Ovary (tissue), 9 donors: ENCODE data around the gene HECW1. TPM values are rescaled to one million over a fixed set of nuclear protein-coding genes. Genes with fewer than 3 reads are reported as not detected.

Source experiments
- DNase-seq, 5 donors: peaks; one replicate each; pipeline ENCODE4 v3.0.0-alpha.2; 2019 to 2020
- H3K27ac ChIP-seq, 2 donors: fragments of 200-600 bp; one replicate each; pipeline versions ENCODE4 v1.5.1 to v1.8.0; 2019 to 2022
- H3K27me3 ChIP-seq: fragments of 200-600 bp; one replicate; pipeline ENCODE4 v1.8.0; 2022
- H3K36me3 ChIP-seq: fragments of 200-600 bp; sonication (generic); one replicate; pipeline ENCODE4 v1.5.1; 2019
- H3K4me1 ChIP-seq: one replicate; pipeline ENCODE4 v1.8.1; 2013; ENCODE audit warnings: mild to moderate bottlenecking, moderate library complexity; ENCODE audit not compliant: insufficient read depth
- H3K4me3 ChIP-seq: fragments of 200-600 bp; sonication (generic); one replicate; pipeline ENCODE4 v1.5.1; 2017
- H3K9me3 ChIP-seq, 2 donors: fragments of 200-600 bp in 1 of 2; sonication (generic) in 1 of 2; one replicate each; pipeline versions ENCODE4 v1.5.1 to v1.8.1; 2013 to 2019; ENCODE audit warnings: mild to moderate bottlenecking in 1 of 2, moderate library complexity in 1 of 2
- CTCF ChIP-seq, 3 donors: fragments of 450-650 bp in 2 of 3; fragments of 200-600 bp in 1 of 3; IDR thresholded peaks; one replicate each; pipeline versions ENCODE4 v1.5.1 to v1.8.0; 2016 to 2022; ENCODE audit warnings: antibody characterized with exemption in 3 of 3, mild to moderate bottlenecking in 1 of 3
- EP300 ChIP-seq: sonication (generic); formaldehyde crosslinking; IDR thresholded peaks from one replicate; pipeline ENCODE4 v1.6.1; 2017; ENCODE audit warnings: antibody characterized with exemption
- POLR2A ChIP-seq: fragments of 450-650 bp; IDR thresholded peaks from one replicate; pipeline ENCODE4 v1.6.1; 2017; ENCODE audit warnings: antibody characterized with exemption, mild to moderate bottlenecking, moderate library complexity
- WGBS, 3 donors: extraction: QIAGEN DNeasy Blood & Tissue Kit in 1 of 3; methylation state at CpG; one replicate each; pipeline versions ENCODE4 v1.1.5 to v1.1.7; 2013 to 2017; 5-methylcytosine and 5-hydroxymethylcytosine counted together
- intact Hi-C, 4 donors: fragments of 100-400 bp; cut with DNase I; formaldehyde crosslinking; loops; one replicate each; pipeline versions ENCODE4 v1.11.0 to v1.15.1; 2022 to 2023
- polyA plus RNA-seq, 2 donors: library from polyadenylated mRNA; stranded (reverse); fragments of 200-250 nt in 1 of 2; fragments of 350-450 nt in 1 of 2; fragmentation: Illumina TruSeq in 1 of 2; extraction: RNeasy Lipid Tissue Mini Kit (QIAGEN cat#74804) in 1 of 2; gene quantifications; one replicate each; pipeline ENCODE4 v1.2.3, GENCODE V29; 2013 to 2014
- total RNA-seq, 7 donors: library from RNA; depleted of rRNA in 2 of 7; stranded (reverse); fragments of >200 nt in 2 of 7; fragmentation: NEBNext Ultra II Directional in 3 of 7; extraction: Animal tissue kit (Norgen Biotek cat#: 25700) in 3 of 7; gene quantifications; one replicate each; pipeline versions ENCODE4 v1.1.0 to v1.2.4, GENCODE V29; 2016 to 2023
- donor health status: DM: no; HTN: no; CAD: no; lungs with moderate emphysema.
- donor health status: DM: no; HTN: no; CAD: no.
- donor health status: Bipolar disorder and iron deficiency.
- donor health status: DM: yes; HTN: yes; CAD: no.
- donor health status: DM: no; HTN: no; CAD: no.
- donor health status: DM: yes; HTN: yes; CAD: no.

Gene HECW1
- total and polyA plus RNA-seq, 9 donors = 0.31 to 6.4 (median 1.8) TPM; not detected in 1

- 89 to 94% (median 93%) methylated on average over 2 of the region's 2 CpGs for WGBS, 3 donors
- H3K36me3 ChIP-seq = no peaks in the 10 kb centered on the region
- DNase-seq = no peak
These were observed 447.5 kb downstream of the HECW1 start for GRCh38 chr7:43559946-43560335.

GRCh38 chr7:43560742-43561330 is 448.4 kb downstream of the HECW1 start:
- Histone ChIP-seq H3K27me3 (no peaks in the 10 kb centered on the region), H3K9me3 (no peaks in the 10 kb centered on the region), H3K27ac (no peak overlapping the region), H3K4me1 (no peaks in the 10 kb centered on the region), H3K36me3 (no peaks in the 10 kb centered on the region), H3K4me3 (no peak overlapping the region)
- WGBS, 3 donors = 80 to 89% (median 80%) methylated on average over 7 of the region's 7 CpGs
- no peak for DNase-seq
- intact Hi-C loops = no loop called here
- TF ChIP-seq POLR2A (no peak), CTCF (IDR thresholded peaks at IDR 0.05) (no peak), EP300 (no peak)

More at GRCh38 chr7:43559946-43560335, 447.5 kb downstream of the HECW1 start:
- H3K9me3 ChIP-seq = no peaks in the 10 kb centered on the region
- H3K27me3 ChIP-seq = no peaks in the 10 kb centered on the region
- H3K4me3 ChIP-seq = no peak overlapping the region
- intact Hi-C loops = no loop called here
- no peaks in the 10 kb centered on the region for H3K4me1 ChIP-seq
- TF ChIP-seq EP300 (no peak), POLR2A (no peak), CTCF (IDR thresholded peaks at IDR 0.05) (no peak)
- no peak overlapping the region for H3K27ac ChIP-seq

GRCh38 chr7:43562383-43562782 is 449.9 kb downstream of the HECW1 start:
- no peaks in the 10 kb centered on the region for H3K4me1 ChIP-seq
- H3K27me3 ChIP-seq = no peaks in the 10 kb centered on the region
- DNase-seq = no peak
- H3K36me3 ChIP-seq = no peaks in the 10 kb centered on the region
- 84 to 93% (median 84%) methylated on average over 3 of the region's 3 CpGs for WGBS, 3 donors
- no peak overlapping the region for H3K27ac ChIP-seq
- intact Hi-C loops = no loop called here
- no peaks in the 10 kb centered on the region for H3K9me3 ChIP-seq
- TF ChIP-seq CTCF (IDR thresholded peaks at IDR 0.05) = no peak
- no peak overlapping the region for H3K4me3 ChIP-seq

- H3K4me1 ChIP-seq = no peaks in the 10 kb centered on the region
- H3K4me3 ChIP-seq = no peak overlapping the region
- TF ChIP-seq CTCF (IDR thresholded peaks at IDR 0.05) (no peak), POLR2A (no peak), EP300 (no peak)
- H3K9me3 ChIP-seq = no peaks in the 10 kb centered on the region
- H3K36me3 ChIP-seq = no peaks in the 10 kb centered on the region
- DNase-seq = no peak
- H3K27me3 ChIP-seq = no peaks in the 10 kb centered on the region
- intact Hi-C loops = no loop called here
- no peak overlapping the region for H3K27ac ChIP-seq
- WGBS, 3 donors = 7 to 22% (median 10%) methylated on average over 6 of the region's 6 CpGs
These were observed 453.3 kb downstream of the HECW1 start for GRCh38 chr7:43565786-43566185.
